HEK293T (cell line): ENCODE data around the gene PRR19.

ENCODE experiments used
- CTCF ChIA-PET: fragments of 350-600 bp; formaldehyde crosslinking; extraction: SDS; loops from one replicate; lab custom pipeline; 2021; ENCODE audit warnings: antibody characterized with exemption, inconsistent platforms; lab: Yijun Ruan, JAX
- POLR2A ChIA-PET: fragments of 350-600 bp; formaldehyde crosslinking; extraction: SDS; loops from one replicate; lab custom pipeline; 2020; ENCODE audit warnings: antibody characterized with exemption, inconsistent platforms; lab: Yijun Ruan, JAX
- DNase-seq: peaks from one replicate; pipeline ENCODE4 v3.0.0; 2012; ENCODE audit warnings: mixed read lengths; ENCODE audit errors: extremely low spot score
- ARNT ChIP-seq: fragments of 450-650 bp; IDR thresholded peaks from 2 replicates; pipeline ENCODE4 v1.6.1; 2017; ENCODE audit warnings: mild to moderate bottlenecking
- BHLHE40 ChIP-seq: fragments of 450-650 bp; IDR thresholded peaks from 2 replicates; pipeline ENCODE4 v1.6.1; 2016; ENCODE audit warnings: mild to moderate bottlenecking, moderate library complexity, borderline replicate concordance
- CTBP1 ChIP-seq: fragments of 450-650 bp; IDR thresholded peaks from 2 replicates; pipeline ENCODE4 v1.6.1; 2016; ENCODE audit warnings: borderline replicate concordance
- ELF4 ChIP-seq: fragments of 450-650 bp; IDR thresholded peaks from 2 replicates; pipeline ENCODE4 v1.6.1; 2017; ENCODE audit warnings: antibody characterized with exemption
- FOXM1 ChIP-seq: fragments of 450-650 bp; IDR thresholded peaks from 2 replicates; pipeline ENCODE4 v1.6.1; 2017; ENCODE audit warnings: mild to moderate bottlenecking, borderline replicate concordance
- HDGF ChIP-seq: fragments of 450-650 bp; IDR thresholded peaks from 2 replicates; pipeline ENCODE4 v1.6.1; 2017; ENCODE audit warnings: antibody characterized with exemption, borderline replicate concordance
- L3MBTL2 ChIP-seq: fragments of 450-650 bp; conservative IDR thresholded peaks from 2 replicates; pipeline ENCODE4 v1.6.1; 2016; ENCODE audit warnings: mild to moderate bottlenecking
- LEF1 ChIP-seq: fragments of 450-650 bp; IDR thresholded peaks from 2 replicates; pipeline ENCODE4 v1.6.1; 2017; ENCODE audit warnings: mild to moderate bottlenecking, borderline replicate concordance
- SP1 ChIP-seq: fragments of 450-650 bp; IDR thresholded peaks from 2 replicates; pipeline ENCODE4 v1.6.1; 2017
- SUZ12 ChIP-seq: fragments of 450-650 bp; IDR thresholded peaks from 2 replicates; pipeline ENCODE4 v1.6.1; 2016; ENCODE audit warnings: mild to moderate bottlenecking
- TARDBP ChIP-seq: fragments of 450-650 bp; IDR thresholded peaks from 2 replicates; pipeline ENCODE4 v1.6.1; 2016
- ZNF384 ChIP-seq: fragments of 450-650 bp; IDR thresholded peaks from 2 replicates; pipeline ENCODE4 v1.6.1; 2016

The PRR19 gene

GRCh38 chr19:42357290-42357689, 55.4 kb downstream of the PRR19 start:
- TF ChIP-seq SP1 (no peak), ELF4 (no peak), FOXM1 (no peak), LEF1 (no peak), HDGF (no peak), ARNT (no peak), ZNF384 (no peak), BHLHE40 (no peak), SUZ12 (no peak), CTBP1 (no peak), TARDBP (no peak), L3MBTL2 (no peak)
- DNase-seq: no peak
- POLR2A ChIA-PET: interaction anchor here (0.7 kb wide), 1 partner anchor 40 kb away, joined by 3 read pairs; no protein-coding TSS in a partner anchor
- CTCF ChIA-PET: no interaction called here
